Measurements from ENCODE around the gene TIAM2. TPM values are rescaled to one million over a fixed set of nuclear protein-coding genes. Genes with fewer than 3 reads are reported as not detected.

Gene TIAM2
- total RNA-seq, 2 experiments from 2014 or later, result 5.4 to 6.2 TPM

GRCh38 chr6:154996016-154996590, 988 bp downstream of the TIAM2 start:
- peak; percentile 21; the same call in 1 of the 2 replicates for TF ChIP-seq EZH2phosphoT487 (IDR thresholded peaks at IDR 0.05; ENCODE audit: borderline replicate concordance, low read depth, low read length)
- TF ChIP-seq, protein P1, sequence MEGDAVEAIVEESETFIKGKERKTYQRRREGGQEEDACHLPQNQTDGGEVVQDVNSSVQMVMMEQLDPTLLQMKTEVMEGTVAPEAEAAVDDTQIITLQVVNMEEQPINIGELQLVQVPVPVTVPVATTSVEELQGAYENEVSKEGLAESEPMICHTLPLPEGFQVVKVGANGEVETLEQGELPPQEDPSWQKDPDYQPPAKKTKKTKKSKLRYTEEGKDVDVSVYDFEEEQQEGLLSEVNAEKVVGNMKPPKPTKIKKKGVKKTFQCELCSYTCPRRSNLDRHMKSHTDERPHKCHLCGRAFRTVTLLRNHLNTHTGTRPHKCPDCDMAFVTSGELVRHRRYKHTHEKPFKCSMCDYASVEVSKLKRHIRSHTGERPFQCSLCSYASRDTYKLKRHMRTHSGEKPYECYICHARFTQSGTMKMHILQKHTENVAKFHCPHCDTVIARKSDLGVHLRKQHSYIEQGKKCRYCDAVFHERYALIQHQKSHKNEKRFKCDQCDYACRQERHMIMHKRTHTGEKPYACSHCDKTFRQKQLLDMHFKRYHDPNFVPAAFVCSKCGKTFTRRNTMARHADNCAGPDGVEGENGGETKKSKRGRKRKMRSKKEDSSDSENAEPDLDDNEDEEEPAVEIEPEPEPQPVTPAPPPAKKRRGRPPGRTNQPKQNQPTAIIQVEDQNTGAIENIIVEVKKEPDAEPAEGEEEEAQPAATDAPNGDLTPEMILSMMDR (conservative IDR thresholded peaks at IDR 0.05; ENCODE audit: low read length), result no peak
- Histone ChIP-seq H3K9me2 (ENCODE audit: insufficient read depth, low read length) (no peaks in the 10 kb centered on the region), H3K4me3 (ENCODE audit: low read depth, low read length, poor library complexity, severe bottlenecking) (peak overlapping the region; percentile 57), H3K79me2 (ENCODE audit: insufficient read depth, low read depth, low read length) (no peaks in the 10 kb centered on the region), H3K36me3 (ENCODE audit: insufficient read depth, low read length) (no peaks in the 10 kb centered on the region), H3K27ac (ENCODE audit: low read depth, low read length, poor library complexity, severe bottlenecking) (no peak overlapping the region), H3K4me1 (ENCODE audit: insufficient read depth, low read length, poor library complexity, severe bottlenecking) (no peaks in the 10 kb centered on the region), H3K9me3 (ENCODE audit: low read length) (no peaks in the 10 kb centered on the region), H4K20me1 (ENCODE audit: insufficient read depth, low read length) (no peaks in the 10 kb centered on the region), H3K4me2 (ENCODE audit: low read length) (peak overlapping the region; percentile 71), H2AFZ (ENCODE audit: low read length) (no peak overlapping the region)
- DNase-seq (ENCODE audit: low spot score), result no peak
- intact Hi-C loops (cut with micrococcal nuclease; ENCODE audit: unreplicated experiment), result no loop called here
- BruUV-seq (replicated peaks), result no TSS peak
- ChIA-PET CTCF (ENCODE audit: unreplicated experiment) (no interaction called here), POLR2A (no interaction called here)

DNA sequence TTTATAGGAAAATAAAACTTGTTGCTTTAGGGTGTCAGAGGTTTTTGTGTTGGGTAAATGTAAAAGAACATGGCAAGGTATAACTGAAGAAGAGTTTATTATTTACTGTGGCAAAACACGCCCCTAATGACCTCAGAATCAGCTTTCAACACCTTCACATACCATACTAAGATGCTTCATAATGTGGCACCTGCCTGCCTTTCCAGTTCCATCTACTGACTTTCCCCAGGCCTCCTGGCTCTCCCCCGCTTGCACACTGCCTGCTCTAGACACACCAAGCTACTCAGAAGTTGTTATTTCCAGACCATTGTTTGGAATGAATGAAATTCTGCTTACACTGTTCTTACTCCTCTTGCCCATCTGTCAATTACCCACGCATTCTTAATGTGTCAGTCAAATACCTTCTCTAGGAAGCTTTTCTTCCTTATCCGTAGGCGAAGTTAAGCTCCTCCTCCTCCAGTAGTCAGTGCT, 1.8 kb downstream of the TIAM2 start:
- Histone ChIP-seq H3K4me2 (ENCODE audit: low read length) (no peak overlapping the region), H3K79me2 (ENCODE audit: insufficient read depth, low read depth, low read length) (no peaks in the 10 kb centered on the region), H3K9me3 (ENCODE audit: low read length) (no peaks in the 10 kb centered on the region), H3K4me1 (ENCODE audit: insufficient read depth, low read length, poor library complexity, severe bottlenecking) (no peaks in the 10 kb centered on the region), H3K9me2 (ENCODE audit: insufficient read depth, low read length) (no peaks in the 10 kb centered on the region), H3K27ac (ENCODE audit: low read depth, low read length, poor library complexity, severe bottlenecking) (no peak overlapping the region), H2AFZ (ENCODE audit: low read length) (no peak overlapping the region), H3K36me3 (ENCODE audit: insufficient read depth, low read length) (no peaks in the 10 kb centered on the region), H4K20me1 (ENCODE audit: insufficient read depth, low read length) (no peaks in the 10 kb centered on the region), H3K4me3 (ENCODE audit: low read depth, low read length, poor library complexity, severe bottlenecking) (no peak overlapping the region)
- no peak for DNase-seq (ENCODE audit: low spot score)
- TF ChIP-seq, protein P1 (conservative IDR thresholded peaks at IDR 0.05; ENCODE audit: low read length), result no peak
- no peak; the same call in 1 of the 2 replicates for TF ChIP-seq EZH2phosphoT487 (IDR thresholded peaks at IDR 0.05; ENCODE audit: borderline replicate concordance, low read depth, low read length)
- POLR2A ChIA-PET, result no interaction called here
- intact Hi-C loops (cut with micrococcal nuclease; ENCODE audit: unreplicated experiment), result no loop called here
- CTCF ChIA-PET (ENCODE audit: unreplicated experiment), result no interaction called here
- BruUV-seq (replicated peaks), result no TSS peak

GRCh38 chr6:154998855-154999254, 3.7 kb downstream of the TIAM2 start:
- ChIA-PET CTCF (ENCODE audit: unreplicated experiment) (no interaction called here), POLR2A (interaction anchor here (0.8 kb wide), 1 partner anchor 12 kb away, joined by 4 read pairs; no protein-coding TSS in a partner anchor)
- H3K79me2 ChIP-seq (ENCODE audit: insufficient read depth, low read depth, low read length), result no peaks in the 10 kb centered on the region
- intact Hi-C loops (cut with micrococcal nuclease; ENCODE audit: unreplicated experiment), result no loop called here
- no peak overlapping the region for H3K4me3 ChIP-seq (ENCODE audit: low read depth, low read length, poor library complexity, severe bottlenecking)
- no peaks in the 10 kb centered on the region for H3K9me3 ChIP-seq (ENCODE audit: low read length)
- no peaks in the 10 kb centered on the region for H3K4me1 ChIP-seq (ENCODE audit: insufficient read depth, low read length, poor library complexity, severe bottlenecking)
- H3K27ac ChIP-seq (ENCODE audit: low read depth, low read length, poor library complexity, severe bottlenecking), result no peak overlapping the region
- BruUV-seq (replicated peaks), result no TSS peak
- H3K36me3 ChIP-seq (ENCODE audit: insufficient read depth, low read length), result no peaks in the 10 kb centered on the region
- H3K4me2 ChIP-seq (ENCODE audit: low read length), result no peak overlapping the region
- no peaks in the 10 kb centered on the region for H4K20me1 ChIP-seq (ENCODE audit: insufficient read depth, low read length)
- H2AFZ ChIP-seq (ENCODE audit: low read length), result no peak overlapping the region
- no peak for DNase-seq (ENCODE audit: low spot score)
- no peak for TF ChIP-seq EZH2phosphoT487 (IDR thresholded peaks at IDR 0.05; ENCODE audit: borderline replicate concordance, low read depth, low read length)
- TF ChIP-seq, protein P1 (conservative IDR thresholded peaks at IDR 0.05; ENCODE audit: low read length), result no peak
- H3K9me2 ChIP-seq (ENCODE audit: insufficient read depth, low read length), result no peaks in the 10 kb centered on the region
